NOMO-1 (cell line): Measurements from ENCODE around the gene ERCC1.

ENCODE experiments used
- DNase-seq, 2 experiments: peaks; one replicate each; lab custom pipeline; 2025; ENCODE audit not compliant: unreplicated experiment in 2 of 2; lab: John Stamatoyannopoulos, UW

Gene ERCC1

GRCh38 chr19:45423589-45424190 is at the start of gene ERCC1:
Gene ERCC1, minus strand, starts transcription at chr19:45423917. Its CDS starts 543 bp downstream, at chr19:45423374.
- DNase-seq, result peak; percentile 95 to 97

- DNase-seq, result no peak
These were observed 49.6 kb upstream of the ERCC1 start for GRCh38 chr19:45473367-45473681.

DNA sequence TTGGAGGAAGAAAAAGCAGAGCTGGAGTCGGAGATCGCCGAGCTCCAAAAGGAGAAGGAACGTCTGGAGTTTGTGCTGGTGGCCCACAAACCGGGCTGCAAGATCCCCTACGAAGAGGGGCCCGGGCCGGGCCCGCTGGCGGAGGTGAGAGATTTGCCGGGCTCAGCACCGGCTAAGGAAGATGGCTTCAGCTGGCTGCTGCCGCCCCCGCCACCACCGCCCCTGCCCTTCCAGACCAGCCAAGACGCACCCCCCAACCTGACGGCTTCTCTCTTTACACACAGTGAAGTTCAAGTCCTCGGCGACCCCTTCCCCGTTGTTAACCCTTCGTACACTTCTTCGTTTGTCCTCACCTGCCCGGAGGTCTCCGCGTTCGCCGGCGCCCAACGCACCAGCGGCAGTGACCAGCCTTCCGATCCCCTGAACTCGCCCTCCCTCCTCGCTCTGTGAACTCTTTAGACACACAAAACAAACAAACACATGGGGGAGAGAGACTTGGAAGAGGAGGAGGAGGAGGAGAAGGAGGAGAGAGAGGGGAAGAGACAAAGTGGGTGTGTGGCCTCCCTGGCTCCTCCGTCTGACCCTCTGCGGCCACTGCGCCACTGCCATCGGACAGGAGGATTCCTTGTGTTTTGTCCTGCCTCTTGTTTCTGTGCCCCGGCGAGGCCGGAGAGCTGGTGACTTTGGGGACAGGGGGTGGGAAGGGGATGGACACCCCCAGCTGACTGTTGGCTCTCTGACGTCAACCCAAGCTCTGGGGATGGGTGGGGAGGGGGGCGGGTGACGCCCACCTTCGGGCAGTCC is 49.0 kb upstream of the ERCC1 start:
- DNase-seq, result no peak

- no peak for DNase-seq
These were observed 48.3 kb upstream of the ERCC1 start for GRCh38 chr19:45471931-45472562.

GRCh38 chr19:45471111-45471930 is 47.6 kb upstream of the ERCC1 start:
- no peak for DNase-seq

DNA sequence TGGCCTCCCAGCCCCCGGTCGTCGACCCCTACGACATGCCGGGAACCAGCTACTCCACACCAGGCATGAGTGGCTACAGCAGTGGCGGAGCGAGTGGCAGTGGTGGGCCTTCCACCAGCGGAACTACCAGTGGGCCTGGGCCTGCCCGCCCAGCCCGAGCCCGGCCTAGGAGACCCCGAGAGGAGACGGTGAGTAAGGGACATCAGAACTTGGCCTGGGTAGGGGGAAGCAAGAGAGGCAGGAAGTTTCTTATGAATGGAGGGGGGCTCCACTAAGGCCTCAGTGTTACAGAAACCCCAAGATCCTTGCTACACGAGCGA is 47.0 kb upstream of the ERCC1 start:
- DNase-seq, result no peak

DNA sequence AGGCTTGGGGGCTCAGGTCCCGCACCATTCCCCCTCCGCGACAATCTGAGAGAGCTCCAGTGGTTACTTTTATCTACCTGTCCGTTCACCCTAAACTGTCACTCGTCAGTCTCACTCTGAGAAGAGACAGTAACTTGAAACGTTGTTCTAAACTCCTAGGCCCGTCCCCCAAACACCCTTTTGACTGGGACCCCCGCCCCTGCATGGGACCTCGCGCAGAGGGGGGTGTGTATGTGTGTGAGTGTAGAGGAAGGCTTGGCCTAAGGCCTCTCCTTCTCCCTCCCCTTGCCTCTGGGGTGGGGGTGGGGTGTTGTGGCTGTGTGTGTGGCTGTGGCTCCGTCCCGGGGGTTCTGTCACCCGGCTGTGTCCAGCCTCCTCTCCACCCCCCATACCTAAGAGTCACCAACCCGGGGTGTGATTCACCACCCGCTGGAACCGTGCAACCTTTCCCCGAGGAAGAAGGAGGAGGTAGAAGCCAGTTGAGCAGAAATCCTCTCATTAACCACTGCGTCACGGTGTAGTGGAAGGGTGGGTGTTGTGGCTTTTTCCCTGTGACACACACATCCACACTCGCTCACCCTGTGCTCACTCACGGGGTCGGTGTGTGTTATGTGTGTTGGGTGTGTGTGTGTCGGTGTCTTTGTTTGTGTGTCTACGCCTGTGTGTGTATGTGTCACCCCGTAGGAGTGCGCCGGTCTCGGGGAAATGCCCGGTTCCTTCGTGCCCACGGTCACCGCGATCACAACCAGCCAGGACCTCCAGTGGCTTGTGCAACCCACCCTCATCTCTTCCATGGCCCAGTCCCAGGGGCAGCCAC is 46.4 kb upstream of the ERCC1 start:
- no peak for DNase-seq

DNA sequence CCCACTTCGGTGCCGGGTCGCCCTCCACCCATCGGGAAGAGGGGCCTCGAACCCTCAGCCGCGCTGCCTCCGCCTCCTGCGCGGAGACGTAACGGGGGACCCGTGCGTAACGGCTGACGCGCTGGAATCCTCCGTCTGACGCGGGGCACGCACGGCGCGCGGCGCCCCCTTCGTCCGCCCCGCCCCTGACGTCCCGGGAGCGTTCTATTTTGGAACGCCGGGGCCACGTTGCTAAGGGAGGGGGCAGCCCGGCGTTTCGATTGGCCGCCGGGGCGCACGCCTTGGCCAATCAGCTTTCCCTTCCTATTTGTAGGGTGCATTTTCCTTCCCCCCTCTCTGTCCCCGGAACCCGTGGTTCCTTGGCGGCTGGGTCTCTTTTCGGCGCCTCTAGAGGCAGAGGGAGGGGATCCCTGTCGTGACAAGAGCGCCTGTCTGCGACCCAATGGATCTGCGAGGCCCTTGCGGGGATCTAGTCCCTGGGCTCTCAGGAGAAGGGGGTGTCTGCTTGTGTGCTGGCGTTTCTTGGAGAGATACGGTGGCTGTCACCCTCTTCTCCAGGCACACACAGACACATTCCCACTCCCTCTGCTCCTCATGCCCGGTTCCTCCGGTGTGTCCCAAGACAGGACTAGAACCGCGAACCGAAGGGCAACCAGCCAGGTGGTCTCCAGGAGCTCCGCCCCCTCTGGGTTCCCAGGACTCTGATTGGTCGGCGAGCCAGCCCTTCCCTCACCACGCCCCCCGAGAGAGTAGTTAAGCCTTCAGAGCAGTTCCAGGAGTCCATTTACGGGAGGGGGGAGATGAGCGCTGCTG is 45.6 kb upstream of the ERCC1 start:
- DNase-seq, result peak; percentile 95 to 97

DNA sequence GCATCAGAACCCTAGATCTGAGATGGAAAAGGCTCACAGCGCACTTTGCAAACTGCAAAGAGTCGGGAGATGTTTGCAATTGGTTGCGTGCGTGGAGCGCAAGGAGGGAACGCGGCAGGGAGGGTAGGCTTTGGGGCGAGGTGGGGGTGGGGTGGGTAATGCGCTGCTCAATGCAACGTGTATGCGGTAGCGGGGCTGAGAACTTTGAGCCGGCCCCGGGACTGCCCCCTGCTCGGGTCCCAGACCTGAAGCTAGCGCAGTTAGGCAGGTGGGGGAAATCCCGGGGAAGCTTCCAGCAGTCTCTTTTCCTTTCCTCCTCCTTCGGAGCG is 45.0 kb upstream of the ERCC1 start:
- DNase-seq, result no peak

GRCh38 chr19:45468159-45468651 is 44.5 kb upstream of the ERCC1 start:
- DNase-seq, result peak in 1 of 2 experiments; percentile 23

DNA sequence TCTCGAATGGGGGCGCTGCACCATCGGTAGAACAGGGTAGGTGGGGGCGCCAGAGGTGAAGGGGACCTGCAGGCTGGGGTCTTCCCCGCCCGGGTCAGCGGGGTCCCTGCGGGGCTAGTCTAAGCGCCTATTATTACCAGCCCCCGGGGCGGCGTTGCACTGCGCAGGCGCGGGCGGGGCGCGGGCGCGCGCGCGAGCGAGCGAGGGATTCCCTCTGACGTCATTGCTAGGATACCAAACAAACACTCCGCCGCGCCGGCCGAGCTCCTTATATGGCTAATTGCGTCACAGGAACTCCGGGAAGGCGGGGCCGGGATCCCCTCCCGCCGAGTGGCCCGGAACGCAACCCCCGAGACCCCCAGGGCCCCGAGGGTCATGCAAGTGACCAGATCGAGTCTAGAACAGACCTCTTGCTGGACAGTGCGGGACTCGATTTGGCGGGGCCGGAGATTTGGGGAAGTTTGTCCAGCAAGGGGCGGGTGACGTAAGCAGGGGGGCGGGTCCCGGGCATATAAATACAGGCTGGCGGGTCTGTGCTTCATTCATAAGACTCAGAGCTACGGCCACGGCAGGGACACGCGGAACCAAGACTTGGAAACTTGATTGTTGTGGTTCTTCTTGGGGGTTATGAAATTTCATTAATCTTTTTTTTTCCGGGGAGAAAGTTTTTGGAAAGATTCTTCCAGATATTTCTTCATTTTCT is 43.9 kb upstream of the ERCC1 start, which contains the start of gene FOSB:
Gene FOSB, plus strand, starts transcription at position 541 of the 703 bp plus-strand sequence. CDS start 591 bp downstream, outside the sequence.
- DNase-seq, result peak; percentile 89 to 90

- no peak for DNase-seq
These were observed 43.4 kb upstream of the ERCC1 start for GRCh38 chr19:45467115-45467455.

GRCh38 chr19:45464852-45465441 is 41.2 kb upstream of the ERCC1 start:
- no peak for DNase-seq

DNA sequence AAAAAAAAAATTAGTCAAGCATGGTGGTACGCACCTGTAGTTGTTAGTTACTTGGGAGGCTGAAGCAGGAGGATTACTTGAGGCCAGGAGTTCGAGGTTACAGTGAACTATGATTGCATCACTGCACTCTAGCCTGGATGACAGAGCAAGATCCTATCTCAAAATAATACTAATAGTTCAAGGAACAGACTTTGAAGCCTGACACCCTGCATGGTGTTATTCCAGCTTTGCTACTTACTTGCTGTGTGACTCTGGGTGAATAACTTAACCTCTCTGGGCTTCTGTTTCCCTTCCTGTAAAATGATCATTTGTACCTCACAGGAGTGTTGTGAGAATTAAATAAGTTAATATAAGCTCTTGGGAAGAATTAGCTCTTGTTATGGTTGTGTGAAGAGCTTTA is 40.6 kb upstream of the ERCC1 start:
- DNase-seq, result no peak

GRCh38 chr19:45463241-45463640 is 39.5 kb upstream of the ERCC1 start:
- DNase-seq, result no peak

DNA sequence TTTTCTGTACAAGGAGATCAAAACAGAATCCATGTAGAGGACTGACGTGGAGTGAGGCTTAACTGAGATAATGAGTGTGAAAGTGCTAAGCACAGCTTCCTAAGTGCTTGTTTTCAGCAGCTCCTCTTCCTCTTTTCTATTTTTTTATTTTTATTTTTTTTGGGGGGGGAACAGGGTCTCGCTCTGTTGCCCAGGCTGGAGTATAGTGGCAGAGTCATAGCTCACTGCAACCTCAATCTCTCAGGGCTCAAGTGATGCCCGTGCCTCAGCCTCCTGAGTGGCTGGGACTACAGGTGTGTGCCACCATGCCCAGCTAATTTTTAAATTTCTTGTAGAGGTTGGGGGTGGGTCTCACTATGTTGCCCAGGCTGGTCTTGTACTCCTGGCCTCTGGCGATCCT is 38.5 kb upstream of the ERCC1 start:
- no peak for DNase-seq

DNA sequence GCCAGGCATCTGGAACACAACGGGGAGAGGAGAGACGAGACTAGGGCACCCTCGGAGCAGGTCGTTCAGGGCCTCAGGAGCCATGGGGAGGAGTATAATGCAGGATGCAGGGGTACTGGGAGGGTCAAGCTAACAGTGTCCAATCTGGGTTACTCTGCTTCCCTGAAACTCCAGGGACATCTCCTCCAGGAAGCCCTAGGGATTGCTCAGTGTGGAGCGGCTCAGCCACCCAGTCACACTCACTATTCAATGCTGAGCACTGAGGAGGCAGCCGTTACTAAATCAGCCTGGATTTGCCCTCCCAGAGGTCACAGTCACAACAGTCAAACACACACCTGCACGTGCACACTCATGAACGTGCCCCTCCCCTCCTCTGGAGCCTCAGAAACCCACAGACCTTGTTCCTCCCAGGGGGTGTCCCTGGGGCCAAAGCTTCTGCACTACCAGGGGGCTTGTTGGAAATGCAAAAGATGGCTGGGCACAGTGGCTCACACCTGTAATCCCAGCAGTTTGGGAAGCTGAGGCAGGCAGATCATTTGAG is 37.2 kb upstream of the ERCC1 start:
- DNase-seq, result no peak

GRCh38 chr19:45457776-45458175 is 34.1 kb upstream of the ERCC1 start:
- DNase-seq, result no peak

DNA sequence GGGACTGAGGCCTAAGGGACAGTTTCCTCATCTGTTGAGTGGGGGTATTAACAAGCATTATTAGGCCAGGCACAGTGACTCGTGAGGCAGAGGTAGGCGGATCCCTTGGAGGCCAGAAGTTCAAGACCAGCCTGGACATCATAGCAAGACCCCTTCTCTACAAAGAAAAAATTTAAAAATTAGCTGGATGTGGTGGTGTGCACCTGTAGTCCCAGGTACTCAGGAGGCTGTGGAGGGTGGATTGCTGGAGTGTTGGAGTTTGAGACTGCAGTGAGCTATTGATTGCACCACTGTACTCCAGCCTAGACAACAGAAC is 32.7 kb upstream of the ERCC1 start:
- no peak for DNase-seq
